HFFc6 (cell line): Measurements from ENCODE around the gene LMTK3. TPM values are rescaled to one million over a fixed set of nuclear protein-coding genes. Genes with fewer than 3 reads are reported as not detected.

Experiments
- DNase-seq: peaks from one replicate; pipeline ENCODE4 v3.0.0-alpha.2; 2018
- H3K27ac Mint-ChIP-seq: 2 replicates; pipeline ENCODE4 v1.8.0; 2020; ENCODE audit warnings: mild to moderate bottlenecking, mixed read lengths
- H3K27me3 Mint-ChIP-seq: 2 replicates; pipeline ENCODE4 v1.8.0; 2021; ENCODE audit warnings: mild to moderate bottlenecking, moderate library complexity, mixed read lengths; ENCODE audit not compliant: insufficient read depth
- H3K36me3 Mint-ChIP-seq: 2 replicates; pipeline ENCODE4 v1.8.0; 2021; ENCODE audit warnings: low read depth, mixed read lengths
- H3K4me1 Mint-ChIP-seq: 2 replicates; pipeline ENCODE4 v1.8.0; 2020; ENCODE audit warnings: low read depth, mixed read lengths
- H3K4me3 Mint-ChIP-seq: 2 replicates; pipeline ENCODE4 v1.8.0; 2020; ENCODE audit warnings: mild to moderate bottlenecking, moderate library complexity, mixed read lengths
- H3K9me3 Mint-ChIP-seq: 2 replicates; pipeline ENCODE4 v1.8.0; 2020; ENCODE audit warnings: mild to moderate bottlenecking, mixed read lengths
- CTCF ChIP-seq: fragments of 200-600 bp; sonication (generic); IDR thresholded peaks from 2 replicates; pipeline ENCODE4 v1.5.0; 2021; ENCODE audit warnings: antibody characterized with exemption, mild to moderate bottlenecking
- total RNA-seq, 6 experiments: library from RNA; stranded (reverse); fragmentation: NEBNext Ultra II Directional; extraction: Animal tissue kit (Norgen Biotek cat#: 25700); gene quantifications; 2 replicates in 1 of 6; 3 replicates in 5 of 6; pipeline ENCODE4 v1.2.3, GENCODE V29; 2021

The LMTK3 gene
- total RNA-seq, 6 experiments from 2014 or later, result 0.21 to 0.88 (median 0.60) TPM

GRCh38 chr19:48508729-48509411 is 2.8 kb downstream of the LMTK3 start:
- DNase-seq, result no peak
- H3K27ac Mint-ChIP-seq, result no peak overlapping the region
- H3K4me1 Mint-ChIP-seq, result peaks cover 7% of the 10 kb centered on the region
- no peak for TF ChIP-seq CTCF
- no peak overlapping the region for H3K4me3 Mint-ChIP-seq
- H3K36me3 Mint-ChIP-seq, result no peaks in the 10 kb centered on the region
- H3K27me3 Mint-ChIP-seq, result peaks cover 17% of the 10 kb centered on the region
- H3K9me3 Mint-ChIP-seq, result no peaks in the 10 kb centered on the region

- Mint-ChIP-seq H3K4me1 (peaks cover 7% of the 10 kb centered on the region; the same call in 1 of the 2 replicates), H3K9me3 (no peaks in the 10 kb centered on the region), H3K36me3 (no peaks in the 10 kb centered on the region), H3K4me3 (no peak overlapping the region), H3K27ac (no peak overlapping the region), H3K27me3 (peaks cover 21% of the 10 kb centered on the region)
- TF ChIP-seq CTCF, result no peak
- no peak for DNase-seq
Observed at GRCh38 chr19:48507911-48508439, 3.7 kb downstream of the LMTK3 start.

GRCh38 chr19:48506138-48506733 is 5.4 kb downstream of the LMTK3 start:
- TF ChIP-seq CTCF, result peak; percentile 89
- H3K9me3 Mint-ChIP-seq, result no peaks in the 10 kb centered on the region
- DNase-seq, result peak; percentile 45
- no peaks in the 10 kb centered on the region for H3K36me3 Mint-ChIP-seq
- H3K4me3 Mint-ChIP-seq, result no peak overlapping the region
- H3K27me3 Mint-ChIP-seq, result peaks cover 21% of the 10 kb centered on the region
- H3K27ac Mint-ChIP-seq, result no peak overlapping the region
- peaks cover 7% of the 10 kb centered on the region; the same call in 1 of the 2 replicates for H3K4me1 Mint-ChIP-seq

- Mint-ChIP-seq H3K36me3 (no peaks in the 10 kb centered on the region), H3K4me3 (no peak overlapping the region), H3K9me3 (no peaks in the 10 kb centered on the region), H3K4me1 (no peaks in the 10 kb centered on the region), H3K27me3 (peaks cover 18% of the 10 kb centered on the region), H3K27ac (no peak overlapping the region)
- TF ChIP-seq CTCF, result no peak
- DNase-seq, result no peak
Observed at GRCh38 chr19:48502350-48503018, 9.2 kb downstream of the LMTK3 start.

GRCh38 chr19:48501494-48502349 is 9.9 kb downstream of the LMTK3 start:
- Mint-ChIP-seq H3K27me3 (peaks cover 18% of the 10 kb centered on the region), H3K27ac (no peak overlapping the region), H3K9me3 (no peaks in the 10 kb centered on the region), H3K4me3 (no peak overlapping the region), H3K4me1 (no peaks in the 10 kb centered on the region), H3K36me3 (no peaks in the 10 kb centered on the region)
- TF ChIP-seq CTCF, result no peak
- no peak for DNase-seq
